Fibroblast of skin of right biceps (primary cell): Measurements from ENCODE around the gene CACNB2.
"Not testable (repeated sequence)": the region's sequence is repeated elsewhere in the genome, so short reads cannot be mapped to it uniquely, and the experiment has no call there.

Experiments
- DNase-seq: peaks from one replicate; pipeline ENCODE4 v3.0.0-alpha.2; 2013

CACNB2 gene

GRCh38 chr10:18202680-18203460 lies 62.6 kb downstream of the CACNB2 start:
- peak; percentile 3 for DNase-seq

GRCh38 chr10:18203471-18203870 lies 63.2 kb downstream of the CACNB2 start:
- DNase-seq: no peak

- DNase-seq: no peak
These were observed 64.0 kb downstream of the CACNB2 start for GRCh38 chr10:18204039-18204835.

- no peak for DNase-seq
These were observed 65.0 kb downstream of the CACNB2 start for GRCh38 chr10:18205098-18205834.

GRCh38 chr10:18208186-18208585 lies 68.0 kb downstream of the CACNB2 start:
- DNase-seq: not testable (repeated sequence)

- no peak for DNase-seq
These were observed 69.0 kb downstream of the CACNB2 start for GRCh38 chr10:18209241-18209640.

GRCh38 chr10:18210711-18211110 lies 70.5 kb downstream of the CACNB2 start:
- DNase-seq: no peak

- no peak for DNase-seq
These were observed 71.6 kb downstream of the CACNB2 start for GRCh38 chr10:18211862-18212261.

- no peak for DNase-seq
These were observed 73.0 kb downstream of the CACNB2 start for GRCh38 chr10:18213271-18213670.

GRCh38 chr10:18214691-18215563 lies 74.7 kb downstream of the CACNB2 start:
- peak; percentile 59 for DNase-seq

- DNase-seq: peak; percentile 27
These were observed 76.3 kb downstream of the CACNB2 start for GRCh38 chr10:18216482-18216881.

- no peak for DNase-seq
These were observed 77.4 kb downstream of the CACNB2 start for GRCh38 chr10:18217577-18217976.

GRCh38 chr10:18219146-18219545 lies 78.9 kb downstream of the CACNB2 start:
- DNase-seq: no peak

- no peak for DNase-seq
These were observed 80.9 kb downstream of the CACNB2 start for GRCh38 chr10:18221123-18221522.

- no peak for DNase-seq
These were observed 81.7 kb downstream of the CACNB2 start for GRCh38 chr10:18221882-18222281.

- peak; percentile 27 for DNase-seq
These were observed 82.6 kb downstream of the CACNB2 start for GRCh38 chr10:18222866-18223265.

GRCh38 chr10:18223898-18224297 lies 83.7 kb downstream of the CACNB2 start:
- DNase-seq: no peak

GRCh38 chr10:18224626-18225445 lies 84.6 kb downstream of the CACNB2 start:
- no peak for DNase-seq

GRCh38 chr10:18226336-18226735 lies 86.1 kb downstream of the CACNB2 start:
- DNase-seq: no peak

GRCh38 chr10:18229826-18230225 lies 89.6 kb downstream of the CACNB2 start:
- peak; percentile 89 for DNase-seq

- DNase-seq: peak; percentile 65
These were observed 90.6 kb downstream of the CACNB2 start for GRCh38 chr10:18230794-18231193.
